Activated T-cell treated with anti-CD3 and anti-CD28 coated beads, Interleukin-2, amount 50 U/mL, for 72 hours (primary cell): Measurements from ENCODE around the gene NSUN6. TPM values are rescaled to one million over a fixed set of nuclear protein-coding genes. Genes with fewer than 3 reads are reported as not detected.

Experiments used
- ATAC-seq, 2 donors: fragments of 150-1000 bp; cut with Tn5 transposase; replicated peaks in 1 of 2; 2 replicates each; pipeline ENCODE4 v1.10.0; 2021; ENCODE audit warnings: moderate library complexity in 2 of 2, mild to moderate bottlenecking in 1 of 2
- DNase-seq, 2 donors: peaks; one replicate each; pipeline ENCODE4 v3.0.0; 2021 to 2022; ENCODE audit warnings: mixed read lengths in 1 of 2
- H3K27ac Mint-ChIP-seq: one replicate; pipeline ENCODE4 v1.8.0; 2022; ENCODE audit warnings: mild to moderate bottlenecking, moderate library complexity, mixed read lengths
- H3K27me3 Mint-ChIP-seq: one replicate; pipeline ENCODE4 v1.8.0; 2022; ENCODE audit warnings: low read depth, mixed read lengths
- H3K36me3 Mint-ChIP-seq, 2 donors: one replicate each; pipeline ENCODE4 v1.8.0; 2022; ENCODE audit warnings: mixed read lengths in 2 of 2, mild to moderate bottlenecking in 1 of 2; ENCODE audit not compliant: insufficient read depth in 2 of 2
- H3K4me1 Mint-ChIP-seq: one replicate; pipeline ENCODE4 v1.8.0; 2022; ENCODE audit warnings: low read depth, mixed read lengths
- H3K4me3 Mint-ChIP-seq, 2 donors: one replicate each; pipeline ENCODE4 v1.8.0; 2022; ENCODE audit warnings: mild to moderate bottlenecking in 2 of 2, mixed read lengths in 2 of 2, moderate library complexity in 2 of 2
- H3K9me3 Mint-ChIP-seq, 2 donors: one replicate each; pipeline ENCODE4 v1.8.0; 2022; ENCODE audit warnings: mixed read lengths in 2 of 2
- total RNA-seq, 2 donors: library from RNA; stranded (reverse); gene quantifications; one replicate each; pipeline ENCODE4 v1.2.3, GENCODE V29; 2022

Gene NSUN6
- total RNA-seq, 2 donors from 2014 or later, result 22.4 to 23.8 TPM

DNA sequence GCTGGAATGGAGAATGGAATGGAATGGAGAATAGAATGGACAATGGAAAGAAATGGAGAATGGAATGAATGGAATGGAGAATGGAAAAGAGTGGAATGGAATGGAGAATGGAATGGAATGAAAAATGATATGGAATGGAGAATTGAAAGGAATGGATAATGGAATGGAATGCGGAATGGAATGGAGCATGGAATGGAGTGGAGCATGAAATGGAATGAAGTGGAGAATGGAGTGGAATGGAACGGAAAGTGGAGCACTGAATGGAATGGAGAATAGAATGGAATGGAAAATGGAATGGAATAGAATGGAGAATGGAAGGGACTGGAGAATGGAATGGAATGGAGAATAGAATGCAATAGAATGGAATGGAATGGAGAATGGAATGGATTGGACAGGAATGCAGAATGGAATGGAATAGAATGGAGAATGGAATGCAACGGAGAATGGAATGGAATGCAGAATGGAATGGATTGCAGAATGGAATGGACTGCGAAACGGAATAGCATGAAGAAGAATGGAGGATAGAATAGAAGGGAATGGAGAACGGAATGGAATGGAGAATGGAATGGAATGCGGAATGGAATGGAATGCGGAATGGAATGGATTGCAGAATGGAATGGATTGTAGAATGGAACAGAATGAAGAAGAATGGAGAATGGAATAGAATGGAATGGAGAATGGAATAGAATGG is 89.4 kb downstream of the NSUN6 start:
- DNase-seq (no peak), ATAC-seq (no peak)
- Mint-ChIP-seq H3K27me3 (no peaks in the 10 kb centered on the region), H3K9me3 (no peaks in the 10 kb centered on the region), H3K36me3 (no peaks in the 10 kb centered on the region), H3K27ac (no peak overlapping the region), H3K4me3 (no peak overlapping the region), H3K4me1 (no peaks in the 10 kb centered on the region)

DNA sequence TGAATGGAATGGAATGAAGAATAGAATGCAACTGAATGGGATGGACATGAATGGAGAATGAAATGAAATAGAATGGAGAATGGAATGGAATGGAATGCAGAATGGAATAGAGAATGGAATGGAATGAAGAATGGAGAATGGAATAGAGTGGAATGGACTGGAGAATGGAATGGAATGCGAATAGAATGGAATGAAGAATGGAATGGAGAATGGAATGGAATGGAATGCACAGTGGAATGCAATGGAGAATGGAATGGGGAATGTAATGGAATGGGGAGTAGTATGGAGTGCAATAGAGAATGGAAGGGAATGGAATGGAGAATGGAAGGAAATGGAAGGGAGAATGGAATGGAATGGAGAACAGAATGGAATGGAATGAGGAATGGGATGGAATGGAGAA is 93.4 kb downstream of the NSUN6 start:
- H3K9me3 Mint-ChIP-seq, result no peaks in the 10 kb centered on the region
- no peak overlapping the region for H3K27ac Mint-ChIP-seq
- no peaks in the 10 kb centered on the region for H3K36me3 Mint-ChIP-seq
- H3K4me1 Mint-ChIP-seq, result no peaks in the 10 kb centered on the region
- no peaks in the 10 kb centered on the region for H3K27me3 Mint-ChIP-seq
- ATAC-seq, result no peak
- H3K4me3 Mint-ChIP-seq, result no peak overlapping the region
- DNase-seq, result no peak

DNA sequence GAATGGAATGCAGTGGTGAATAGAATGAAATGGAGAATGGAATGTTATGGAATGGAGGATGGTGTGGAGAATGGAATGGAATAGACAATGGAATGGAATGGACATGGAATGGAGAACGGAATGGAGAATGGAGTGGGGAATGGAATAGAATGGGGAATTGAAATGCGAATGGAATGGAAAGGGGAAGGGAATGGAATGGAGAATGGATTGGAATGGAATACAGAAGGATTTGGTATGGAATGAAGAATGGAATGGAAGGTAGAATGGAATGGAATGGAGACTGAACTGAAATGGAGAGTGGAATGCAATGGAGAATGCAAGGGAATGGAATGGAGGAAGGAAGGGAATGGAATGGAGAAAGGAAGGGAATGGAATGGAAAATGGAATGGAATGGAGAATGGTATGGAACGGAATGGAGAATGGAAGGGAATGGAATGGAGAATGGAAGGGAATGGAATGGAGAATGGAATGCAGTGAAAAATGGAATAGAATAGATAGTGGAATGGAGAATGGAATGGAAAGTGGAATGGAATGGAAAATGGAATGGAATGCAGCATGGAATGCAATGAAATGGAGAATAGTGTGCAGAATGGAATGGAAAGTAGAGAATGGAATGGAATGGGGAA is 94.8 kb downstream of the NSUN6 start:
- H3K9me3 Mint-ChIP-seq, result no peaks in the 10 kb centered on the region
- H3K4me1 Mint-ChIP-seq, result no peaks in the 10 kb centered on the region
- no peaks in the 10 kb centered on the region for H3K36me3 Mint-ChIP-seq
- DNase-seq (no peak), ATAC-seq (no peak)
- H3K4me3 Mint-ChIP-seq, result no peak overlapping the region
- H3K27me3 Mint-ChIP-seq, result no peaks in the 10 kb centered on the region
- no peak overlapping the region for H3K27ac Mint-ChIP-seq

DNA sequence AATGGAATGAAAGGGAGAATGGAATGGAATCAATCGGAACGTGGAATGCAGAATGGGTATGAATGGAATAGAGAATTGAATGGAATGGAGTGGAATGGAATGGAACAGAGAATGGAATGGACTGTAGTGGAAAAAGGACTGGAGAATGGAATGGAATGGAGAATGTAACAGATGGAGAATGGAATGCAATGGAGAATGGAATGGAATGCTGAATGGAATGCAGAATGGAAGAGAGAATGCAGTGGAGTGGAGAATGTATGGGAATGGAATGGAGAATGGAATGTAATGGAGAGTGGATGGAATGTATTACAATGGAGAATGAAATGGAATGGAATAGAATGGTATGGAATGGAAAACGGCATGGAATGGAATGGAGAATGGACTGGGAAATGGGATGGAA is 96.9 kb downstream of the NSUN6 start:
- H3K36me3 Mint-ChIP-seq, result peaks cover 0 to 2% of the 10 kb centered on the region in 2 donors

DNA sequence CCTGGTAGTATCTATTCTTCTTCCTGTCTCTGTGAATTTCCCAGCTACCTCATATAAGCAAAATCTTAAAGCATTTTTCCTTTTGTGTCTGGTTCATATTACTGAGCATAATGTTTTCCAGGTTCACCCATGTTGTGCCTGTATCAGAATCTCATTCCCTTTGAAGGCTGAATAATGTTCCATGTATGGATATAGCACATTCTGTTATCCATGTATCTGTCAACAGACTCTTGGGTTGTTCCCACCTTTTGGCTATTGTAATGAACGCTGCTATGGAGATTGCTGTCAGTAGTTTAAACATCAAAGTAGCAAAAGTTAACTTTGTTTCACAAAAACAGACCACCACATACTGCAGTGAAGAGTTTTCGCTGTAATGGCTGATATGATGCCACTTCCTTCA is 99.9 kb downstream of the NSUN6 start:
- DNase-seq, result no peak
- no peaks in the 10 kb centered on the region for H3K27me3 Mint-ChIP-seq

More for the DNA sequence above, 96.9 kb downstream of the NSUN6 start:
- Mint-ChIP-seq H3K27ac (no peak overlapping the region), H3K27me3 (no peaks in the 10 kb centered on the region), H3K4me1 (no peaks in the 10 kb centered on the region), H3K9me3 (no peaks in the 10 kb centered on the region), H3K4me3 (no peak overlapping the region)
- ATAC-seq (no peak), DNase-seq (no peak)

DNA sequence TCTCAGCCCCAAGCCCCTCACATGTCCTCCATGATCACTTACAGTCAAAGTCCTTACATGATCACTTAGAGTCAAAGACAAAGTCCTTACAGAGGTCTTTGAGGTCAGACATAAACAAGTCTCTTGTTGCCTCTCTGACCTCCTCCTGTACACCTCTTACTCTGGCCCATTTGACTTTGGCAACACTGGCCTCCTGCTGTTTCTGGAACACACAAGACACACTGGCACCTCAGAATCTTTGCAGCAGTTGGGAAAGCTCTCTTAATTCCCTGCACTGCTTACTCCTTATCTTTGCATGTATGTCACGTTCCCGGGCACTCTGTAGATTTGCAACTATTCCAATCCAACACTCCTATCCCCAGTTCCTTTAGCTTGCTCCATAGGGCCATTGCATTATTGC is 102.3 kb downstream of the NSUN6 start:
- DNase-seq (no peak), ATAC-seq (no peak)
- Mint-ChIP-seq H3K36me3 (peaks cover 0 to 8% of the 10 kb centered on the region in 2 donors), H3K27me3 (no peaks in the 10 kb centered on the region), H3K4me1 (no peaks in the 10 kb centered on the region), H3K27ac (no peak overlapping the region), H3K9me3 (no peaks in the 10 kb centered on the region), H3K4me3 (no peak overlapping the region)

More for the DNA sequence above, 99.9 kb downstream of the NSUN6 start:
- Mint-ChIP-seq H3K4me1 (no peaks in the 10 kb centered on the region), H3K4me3 (no peak overlapping the region), H3K9me3 (no peaks in the 10 kb centered on the region), H3K27ac (no peak overlapping the region), H3K36me3 (peaks cover 0 to 6% of the 10 kb centered on the region in 2 donors)
- no peak for ATAC-seq

DNA sequence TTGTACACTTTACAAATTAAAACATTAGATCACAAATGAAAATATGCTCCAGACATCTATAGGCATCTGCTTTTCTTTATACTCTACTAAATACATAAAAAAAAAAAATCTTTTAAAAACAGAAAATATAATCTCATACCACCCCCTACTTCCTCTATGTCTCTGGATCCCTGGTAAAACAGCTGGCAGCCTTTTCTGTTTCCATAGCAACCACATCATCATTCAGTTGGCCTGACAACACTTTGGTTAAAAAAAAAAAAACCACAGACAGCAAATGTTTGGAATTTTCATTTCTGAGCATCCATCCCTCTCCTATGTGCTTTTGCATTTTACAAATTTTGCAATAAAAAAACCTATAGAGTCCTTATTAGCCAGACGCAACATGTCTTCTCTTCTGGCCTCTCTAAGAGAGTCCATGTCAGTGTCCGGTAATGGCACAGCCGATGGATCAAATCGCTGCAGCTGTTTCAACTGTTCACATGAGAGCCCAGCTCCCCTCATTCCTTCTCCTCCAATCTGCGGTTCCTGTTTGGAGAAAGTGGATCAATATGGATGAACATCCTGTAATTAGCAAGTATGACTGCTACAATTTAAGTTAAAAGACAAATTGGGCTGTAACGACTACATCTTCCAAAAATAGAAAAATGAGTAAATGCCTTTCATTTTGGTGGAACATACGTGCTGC is 105.6 kb downstream of the NSUN6 start:
- no peak for ATAC-seq
- no peaks in the 10 kb centered on the region for H3K9me3 Mint-ChIP-seq
- no peaks in the 10 kb centered on the region for H3K4me1 Mint-ChIP-seq
- peaks cover 0 to 9% of the 10 kb centered on the region in 2 donors for H3K36me3 Mint-ChIP-seq
- no peaks in the 10 kb centered on the region for H3K27me3 Mint-ChIP-seq
- no peak overlapping the region for H3K27ac Mint-ChIP-seq
- DNase-seq, result no peak
- H3K4me3 Mint-ChIP-seq, result no peak overlapping the region

DNA sequence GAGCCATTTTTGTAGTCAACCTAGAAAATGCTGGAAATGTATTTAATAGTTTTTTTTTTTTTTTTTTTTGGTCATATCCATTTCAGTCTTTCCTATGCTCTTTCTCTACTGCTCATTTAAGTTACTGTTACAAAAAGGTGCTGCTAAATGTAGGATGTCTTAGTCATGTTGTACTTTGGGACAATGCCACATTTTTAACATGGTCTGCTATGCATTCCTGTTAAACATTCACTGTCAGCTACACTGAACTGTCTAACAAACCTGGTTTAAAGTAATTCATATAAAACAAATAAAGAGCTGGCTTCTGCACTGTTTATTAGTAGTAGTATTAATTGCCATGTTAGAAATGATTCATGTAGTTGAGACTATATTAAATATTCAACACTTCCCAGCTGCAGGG is 108.6 kb downstream of the NSUN6 start:
- H3K27me3 Mint-ChIP-seq, result no peaks in the 10 kb centered on the region
- H3K4me1 Mint-ChIP-seq, result no peaks in the 10 kb centered on the region
- no peak overlapping the region for H3K27ac Mint-ChIP-seq
- H3K36me3 Mint-ChIP-seq, result peaks cover 3 to 15% of the 10 kb centered on the region in 2 donors
- no peaks in the 10 kb centered on the region for H3K9me3 Mint-ChIP-seq
- DNase-seq (no peak), ATAC-seq (no peak)
- H3K4me3 Mint-ChIP-seq, result no peak overlapping the region

DNA sequence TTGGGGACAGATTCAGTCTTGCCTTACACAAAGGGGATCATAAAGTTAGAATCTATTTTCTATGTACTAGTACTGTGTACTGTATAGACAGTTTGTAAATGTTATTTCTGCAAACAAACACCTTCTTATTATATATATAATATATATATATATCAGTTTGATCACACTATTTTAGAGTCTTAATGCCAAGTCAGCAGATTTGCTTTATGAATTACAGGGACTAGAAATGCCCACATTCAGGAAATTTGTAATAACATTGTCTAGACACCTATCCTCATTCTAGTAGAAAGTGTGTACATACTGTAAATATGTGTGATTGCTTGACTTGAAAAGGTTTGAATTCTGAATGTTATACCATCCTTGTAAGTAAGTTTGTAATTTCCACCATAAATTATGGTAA is 111.2 kb downstream of the NSUN6 start:
- no peaks in the 10 kb centered on the region for H3K9me3 Mint-ChIP-seq
- peaks cover 5 to 13% of the 10 kb centered on the region in 2 donors for H3K36me3 Mint-ChIP-seq
- no peaks in the 10 kb centered on the region for H3K27me3 Mint-ChIP-seq
- ATAC-seq, result no peak
- DNase-seq, result no peak
- no peak overlapping the region for H3K27ac Mint-ChIP-seq
- H3K4me3 Mint-ChIP-seq, result no peak overlapping the region
- H3K4me1 Mint-ChIP-seq, result no peaks in the 10 kb centered on the region

DNA sequence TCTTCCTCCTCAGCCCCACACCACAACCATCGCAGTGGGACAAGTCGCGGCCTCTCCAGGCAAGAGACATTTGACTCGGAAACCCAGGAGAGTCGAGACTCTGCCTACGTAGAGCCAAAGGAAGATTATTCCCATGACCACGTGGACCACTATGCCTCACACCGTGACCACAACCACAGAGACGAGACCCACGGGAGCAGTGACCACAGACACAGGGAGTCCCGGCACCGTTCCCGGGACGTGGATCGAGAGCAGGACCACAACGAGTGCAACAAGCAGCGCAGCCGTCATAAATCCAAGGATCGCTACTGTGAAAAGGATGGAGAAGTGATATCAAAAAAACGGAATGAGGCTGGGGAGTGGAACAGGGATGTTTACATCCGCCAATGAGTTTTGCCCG is 112.1 kb downstream of the NSUN6 start:
- peaks cover 5 to 15% of the 10 kb centered on the region in 2 donors for H3K36me3 Mint-ChIP-seq
- DNase-seq (no peak), ATAC-seq (no peak)
- no peak overlapping the region for H3K27ac Mint-ChIP-seq
- no peaks in the 10 kb centered on the region for H3K9me3 Mint-ChIP-seq
- H3K4me3 Mint-ChIP-seq, result no peak overlapping the region
- no peaks in the 10 kb centered on the region for H3K27me3 Mint-ChIP-seq
- H3K4me1 Mint-ChIP-seq, result no peaks in the 10 kb centered on the region

DNA sequence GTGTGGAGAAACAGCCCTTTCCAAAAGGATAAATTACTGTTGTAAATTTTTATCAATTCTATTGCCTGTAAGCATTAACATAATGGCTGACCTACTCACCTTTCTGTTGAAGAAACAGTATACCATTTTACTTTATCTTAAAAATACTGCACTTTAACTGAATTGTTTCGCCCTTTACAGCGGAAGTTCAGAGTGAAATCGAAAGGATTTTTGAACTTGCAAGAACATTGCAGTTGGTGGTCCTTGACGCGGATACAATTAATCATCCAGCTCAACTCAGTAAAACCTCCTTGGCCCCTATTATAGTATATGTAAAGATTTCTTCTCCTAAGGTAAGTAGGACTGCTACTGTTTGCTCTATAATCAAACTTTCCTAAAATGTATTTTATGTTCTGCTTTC is 117.5 kb downstream of the NSUN6 start:
- H3K36me3 Mint-ChIP-seq, result peaks cover 4 to 13% of the 10 kb centered on the region in 2 donors

DNA sequence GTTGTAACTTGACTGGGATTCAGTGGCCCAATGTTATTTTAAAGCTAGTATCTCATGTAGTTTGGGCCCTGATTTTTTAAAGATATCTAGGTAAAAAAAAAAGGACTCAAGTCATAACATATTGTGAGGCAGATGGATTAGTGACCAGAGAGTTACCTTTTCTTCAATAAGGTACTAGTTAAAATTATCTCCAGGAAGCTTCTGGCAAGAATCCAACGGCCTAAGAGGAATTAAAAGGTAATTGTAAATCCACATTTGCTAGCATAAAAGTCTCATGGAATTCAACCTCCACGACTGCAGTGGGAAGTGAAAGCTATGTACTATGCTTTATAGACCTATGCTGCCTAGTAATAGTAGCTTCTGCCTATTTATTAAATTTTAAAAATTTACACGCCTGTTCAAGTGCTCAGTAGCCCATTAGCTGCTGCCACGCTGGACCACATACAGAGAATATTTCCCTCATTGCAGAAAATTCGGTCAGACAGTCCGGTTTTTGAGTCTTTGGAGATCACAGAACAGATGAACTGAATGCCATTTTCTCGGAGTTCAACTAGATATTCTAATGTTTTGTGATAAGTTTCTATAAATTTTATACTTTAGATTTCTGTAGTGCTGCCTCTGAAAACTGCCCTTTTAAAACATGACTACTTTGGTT is 118.4 kb downstream of the NSUN6 start:
- H3K9me3 Mint-ChIP-seq, result peaks cover 2 to 5% of the 10 kb centered on the region in 2 donors
- no peaks in the 10 kb centered on the region for H3K27me3 Mint-ChIP-seq
- ATAC-seq (no peak), DNase-seq (no peak)
- no peak overlapping the region for H3K27ac Mint-ChIP-seq
- H3K36me3 Mint-ChIP-seq, result peaks cover 4 to 13% of the 10 kb centered on the region in 2 donors
- H3K4me3 Mint-ChIP-seq, result no peak overlapping the region
- H3K4me1 Mint-ChIP-seq, result no peaks in the 10 kb centered on the region

More for the DNA sequence above, 117.5 kb downstream of the NSUN6 start:
- DNase-seq (no peak), ATAC-seq (no peak)
- H3K27ac Mint-ChIP-seq, result no peak overlapping the region
- H3K4me3 Mint-ChIP-seq, result no peak overlapping the region
- H3K9me3 Mint-ChIP-seq, result peaks cover 2 to 5% of the 10 kb centered on the region in 2 donors
- no peaks in the 10 kb centered on the region for H3K4me1 Mint-ChIP-seq
- H3K27me3 Mint-ChIP-seq, result no peaks in the 10 kb centered on the region

DNA sequence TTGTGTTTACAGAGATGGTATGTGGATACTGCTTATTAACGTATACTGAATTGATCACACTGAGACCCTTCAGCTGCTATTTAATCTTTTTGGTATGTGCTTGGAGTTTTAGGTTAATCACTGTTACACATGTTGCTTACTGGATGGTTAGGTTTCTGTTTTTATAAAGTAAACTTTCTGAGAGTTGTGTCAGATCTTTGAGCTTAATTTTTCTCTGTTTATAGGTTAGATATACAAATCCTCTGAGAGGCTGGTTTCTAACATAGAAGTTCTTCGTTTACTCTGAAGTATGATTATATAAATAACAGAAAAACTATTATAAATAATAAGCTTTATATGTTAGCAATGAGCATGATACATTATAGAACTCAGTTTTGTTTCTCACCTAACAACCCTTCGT is 123.1 kb downstream of the NSUN6 start:
- no peak for DNase-seq
- Mint-ChIP-seq H3K4me3 (no peak overlapping the region), H3K36me3 (peaks cover 2 to 11% of the 10 kb centered on the region in 2 donors), H3K27ac (no peak overlapping the region), H3K9me3 (peaks cover 2 to 5% of the 10 kb centered on the region in 2 donors), H3K27me3 (no peaks in the 10 kb centered on the region), H3K4me1 (no peaks in the 10 kb centered on the region)
- ATAC-seq, result no peak
